Measurements from ENCODE around the gene CACNA2D1.
A peak's percentile ranks its signal among the peaks of the same experiment; 100 is the strongest.

CACNA2D1 gene

DNA sequence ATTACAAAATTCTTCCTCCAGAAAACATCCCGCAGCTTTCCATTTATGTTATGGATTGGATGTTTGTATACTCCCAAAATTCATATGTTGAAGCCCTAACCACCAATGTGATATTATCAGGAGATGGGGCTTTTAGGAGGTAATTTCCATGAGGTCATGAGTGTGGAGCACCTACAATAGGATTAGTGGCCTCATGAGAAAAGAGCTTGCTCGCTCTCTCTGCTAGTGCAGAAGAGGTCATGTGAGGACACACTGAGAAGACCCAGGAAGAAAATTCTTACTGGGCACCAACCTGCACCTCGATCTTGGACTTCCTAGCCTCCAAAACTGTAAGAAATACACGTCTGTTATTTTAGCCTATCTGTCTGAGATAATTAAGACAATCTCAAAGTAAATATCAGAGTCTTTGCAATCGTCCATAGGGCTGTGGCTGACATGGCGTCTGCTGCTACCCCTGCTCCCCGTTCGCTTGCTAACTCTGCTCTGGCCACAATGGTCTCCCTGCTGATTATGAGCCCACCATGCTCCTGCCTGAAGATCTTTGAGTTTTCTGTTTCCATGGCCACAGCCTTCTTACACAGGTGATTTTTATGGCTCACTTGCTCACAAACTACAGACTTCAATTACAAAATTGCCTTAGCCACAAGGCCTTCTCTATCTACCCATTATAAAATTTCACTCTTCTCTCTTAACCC is 333.3 kb downstream of the CACNA2D1 start:
- H3K27ac ChIP-seq = no peak overlapping the region
- POLR2A ChIA-PET (ENCODE audit: low non-redundant PET) = no interaction called here
- DNase-seq (ENCODE audit: low spot score) = no peak
- TF ChIP-seq, protein P1, sequence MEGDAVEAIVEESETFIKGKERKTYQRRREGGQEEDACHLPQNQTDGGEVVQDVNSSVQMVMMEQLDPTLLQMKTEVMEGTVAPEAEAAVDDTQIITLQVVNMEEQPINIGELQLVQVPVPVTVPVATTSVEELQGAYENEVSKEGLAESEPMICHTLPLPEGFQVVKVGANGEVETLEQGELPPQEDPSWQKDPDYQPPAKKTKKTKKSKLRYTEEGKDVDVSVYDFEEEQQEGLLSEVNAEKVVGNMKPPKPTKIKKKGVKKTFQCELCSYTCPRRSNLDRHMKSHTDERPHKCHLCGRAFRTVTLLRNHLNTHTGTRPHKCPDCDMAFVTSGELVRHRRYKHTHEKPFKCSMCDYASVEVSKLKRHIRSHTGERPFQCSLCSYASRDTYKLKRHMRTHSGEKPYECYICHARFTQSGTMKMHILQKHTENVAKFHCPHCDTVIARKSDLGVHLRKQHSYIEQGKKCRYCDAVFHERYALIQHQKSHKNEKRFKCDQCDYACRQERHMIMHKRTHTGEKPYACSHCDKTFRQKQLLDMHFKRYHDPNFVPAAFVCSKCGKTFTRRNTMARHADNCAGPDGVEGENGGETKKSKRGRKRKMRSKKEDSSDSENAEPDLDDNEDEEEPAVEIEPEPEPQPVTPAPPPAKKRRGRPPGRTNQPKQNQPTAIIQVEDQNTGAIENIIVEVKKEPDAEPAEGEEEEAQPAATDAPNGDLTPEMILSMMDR (conservative IDR thresholded peaks at IDR 0.05; ENCODE audit: low read depth) = no peak
- CTCF ChIA-PET = no interaction called here

DNA sequence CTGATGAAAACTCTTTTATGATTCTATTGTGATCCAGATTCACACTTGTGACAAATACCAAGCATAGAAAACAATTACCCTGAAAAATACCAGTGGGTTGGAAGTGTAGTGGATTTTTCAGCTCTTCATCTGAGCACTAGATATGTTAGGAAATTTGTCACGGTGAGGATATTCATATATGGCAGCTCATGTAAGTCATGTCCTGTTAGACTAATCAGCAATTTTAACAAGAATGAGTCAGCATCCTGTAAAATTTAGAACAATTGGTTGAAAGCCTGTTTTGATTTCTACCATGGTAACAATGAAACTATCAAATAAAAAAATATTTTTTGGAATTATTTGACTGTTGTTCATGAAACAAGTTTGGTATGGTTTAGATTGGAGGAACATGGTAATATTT is 334.3 kb downstream of the CACNA2D1 start:
- H3K27ac ChIP-seq = no peak overlapping the region
- TF ChIP-seq, protein P1 (conservative IDR thresholded peaks at IDR 0.05; ENCODE audit: low read depth) = no peak
- peak; percentile 10 for DNase-seq (ENCODE audit: low spot score)
- POLR2A ChIA-PET (ENCODE audit: low non-redundant PET) = no interaction called here
- CTCF ChIA-PET = no interaction called here

DNA sequence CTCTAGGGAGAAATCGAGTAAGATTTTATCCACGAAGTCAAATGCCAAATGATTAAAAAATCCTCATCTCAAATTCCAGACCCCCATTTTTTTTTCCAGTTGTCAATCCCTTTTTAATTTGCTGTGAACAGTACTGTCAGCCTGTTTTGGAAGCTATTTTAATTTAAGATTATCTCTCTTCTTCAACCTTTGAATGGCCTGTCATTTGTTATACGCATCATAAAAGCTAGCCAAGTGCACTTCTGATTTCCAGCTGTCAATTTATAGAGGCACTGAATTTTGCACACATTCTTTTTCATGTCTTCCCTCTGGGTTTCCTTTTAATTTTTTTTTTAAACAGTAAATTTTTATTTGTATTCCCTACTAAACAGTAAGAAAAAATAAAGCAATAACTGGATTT is 337.4 kb downstream of the CACNA2D1 start:
- ChIA-PET POLR2A (ENCODE audit: low non-redundant PET) (no interaction called here), CTCF (no interaction called here)
- no peak for DNase-seq (ENCODE audit: low spot score)
- H3K27ac ChIP-seq = no peak overlapping the region
- TF ChIP-seq, protein P1 (conservative IDR thresholded peaks at IDR 0.05; ENCODE audit: low read depth) = no peak

DNA sequence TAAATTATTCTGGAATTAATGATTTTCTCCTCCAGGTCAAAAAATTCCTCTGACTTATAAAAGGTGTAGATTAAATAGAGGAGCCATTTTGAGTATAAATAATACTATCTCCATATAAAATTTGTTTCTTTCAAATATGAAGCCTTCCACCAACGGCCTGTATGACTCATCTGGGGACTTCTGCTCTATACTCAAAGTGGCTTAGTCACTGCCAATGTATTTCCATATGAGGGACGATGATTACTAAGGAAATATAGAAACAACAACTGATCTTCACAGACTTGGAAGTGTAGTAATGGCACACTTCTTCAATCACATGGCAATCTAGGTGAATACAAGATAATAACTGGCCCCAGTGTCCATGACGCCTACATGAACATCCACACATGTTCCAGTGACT is 338.1 kb downstream of the CACNA2D1 start:
- ChIA-PET POLR2A (ENCODE audit: low non-redundant PET) (no interaction called here), CTCF (no interaction called here)
- H3K27ac ChIP-seq = no peak overlapping the region
- peak; percentile 20 for DNase-seq (ENCODE audit: low spot score)
- TF ChIP-seq, protein P1 (conservative IDR thresholded peaks at IDR 0.05; ENCODE audit: low read depth) = no peak

DNA sequence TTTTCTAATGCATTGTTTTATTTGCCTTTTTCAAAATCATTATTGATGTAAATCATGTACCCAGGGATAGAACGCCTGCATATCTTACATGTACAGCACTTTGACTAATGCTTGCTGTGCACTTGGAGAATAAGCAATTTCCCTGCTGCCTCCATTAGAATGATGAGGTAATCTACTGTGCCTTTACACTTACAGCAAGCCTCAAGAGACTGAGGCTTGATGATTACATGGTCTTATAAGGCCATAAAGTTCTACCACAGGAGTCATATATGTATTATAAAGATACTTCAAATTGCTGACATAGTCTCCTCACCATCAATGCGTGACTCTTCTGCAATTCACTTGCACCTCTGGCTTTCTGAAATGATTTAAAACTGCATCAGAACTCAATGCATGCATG is 345.2 kb downstream of the CACNA2D1 start:
- TF ChIP-seq, protein P1 (conservative IDR thresholded peaks at IDR 0.05; ENCODE audit: low read depth) = no peak
- CTCF ChIA-PET = no interaction called here
- DNase-seq (ENCODE audit: low spot score) = no peak
- no peak overlapping the region for H3K27ac ChIP-seq
- POLR2A ChIA-PET (ENCODE audit: low non-redundant PET) = no interaction called here

DNA sequence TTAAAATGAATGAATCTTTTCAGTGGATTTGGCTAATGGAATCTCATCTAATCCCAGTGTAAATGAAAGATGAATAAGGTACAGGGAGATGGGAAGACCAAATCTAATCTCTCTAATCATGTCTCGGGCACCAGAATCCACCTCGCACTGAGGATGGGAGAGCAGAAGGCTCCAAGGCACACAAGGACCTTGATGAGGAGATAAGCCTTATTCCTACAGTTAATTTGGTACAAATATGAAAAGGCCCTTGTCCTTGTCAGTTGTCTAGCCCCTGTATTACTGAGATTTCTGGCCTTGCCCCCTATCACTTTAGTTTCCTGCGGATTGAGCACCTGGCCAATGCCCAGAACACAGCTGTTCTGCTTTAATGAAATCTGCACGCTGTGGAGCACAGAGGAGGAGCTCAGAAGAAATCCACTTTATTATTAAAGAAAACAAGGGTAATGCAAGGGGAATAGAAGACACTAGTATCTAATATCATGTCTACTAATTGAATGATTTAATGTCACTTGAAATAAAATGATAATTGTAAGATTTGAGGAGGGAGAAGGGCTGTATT is 352.4 kb downstream of the CACNA2D1 start:
- DNase-seq (ENCODE audit: low spot score) = no peak
- POLR2A ChIA-PET (ENCODE audit: low non-redundant PET) = no interaction called here
- H3K27ac ChIP-seq = no peak overlapping the region
- TF ChIP-seq, protein P1 (conservative IDR thresholded peaks at IDR 0.05; ENCODE audit: low read depth) = no peak
- CTCF ChIA-PET = interaction anchor here (0.5 kb wide), 1 partner anchor 11 kb away, joined by 4 read pairs; no protein-coding TSS in a partner anchor
